Head of caudate nucleus (tissue), 42 donors: ENCODE measurements around the gene PEX6.
A peak's percentile ranks its signal among the peaks of the same experiment; 100 is the strongest.

ENCODE experiments used
- DNase-seq, 42 donors: peaks; one replicate each; pipeline versions ENCODE4 v3.0.0 to v3.0.0-alpha.2; 2020 to 2021; ENCODE audit warnings: mixed read lengths in 7 of 42
- intact Hi-C: fragments of 100-400 bp; cut with DNase I; formaldehyde crosslinking; loops from one replicate; pipeline ENCODE4 v1.15.0; 2022

PEX6 gene

GRCh38 chr6:42940493-42941045 is 38.4 kb downstream of the PEX6 start:
- DNase-seq: no peak
- intact Hi-C loops: no loop called here

- intact Hi-C loops: no loop called here
- no peak for DNase-seq
Observed at GRCh38 chr6:42939810-42940167, 39.2 kb downstream of the PEX6 start.

DNA sequence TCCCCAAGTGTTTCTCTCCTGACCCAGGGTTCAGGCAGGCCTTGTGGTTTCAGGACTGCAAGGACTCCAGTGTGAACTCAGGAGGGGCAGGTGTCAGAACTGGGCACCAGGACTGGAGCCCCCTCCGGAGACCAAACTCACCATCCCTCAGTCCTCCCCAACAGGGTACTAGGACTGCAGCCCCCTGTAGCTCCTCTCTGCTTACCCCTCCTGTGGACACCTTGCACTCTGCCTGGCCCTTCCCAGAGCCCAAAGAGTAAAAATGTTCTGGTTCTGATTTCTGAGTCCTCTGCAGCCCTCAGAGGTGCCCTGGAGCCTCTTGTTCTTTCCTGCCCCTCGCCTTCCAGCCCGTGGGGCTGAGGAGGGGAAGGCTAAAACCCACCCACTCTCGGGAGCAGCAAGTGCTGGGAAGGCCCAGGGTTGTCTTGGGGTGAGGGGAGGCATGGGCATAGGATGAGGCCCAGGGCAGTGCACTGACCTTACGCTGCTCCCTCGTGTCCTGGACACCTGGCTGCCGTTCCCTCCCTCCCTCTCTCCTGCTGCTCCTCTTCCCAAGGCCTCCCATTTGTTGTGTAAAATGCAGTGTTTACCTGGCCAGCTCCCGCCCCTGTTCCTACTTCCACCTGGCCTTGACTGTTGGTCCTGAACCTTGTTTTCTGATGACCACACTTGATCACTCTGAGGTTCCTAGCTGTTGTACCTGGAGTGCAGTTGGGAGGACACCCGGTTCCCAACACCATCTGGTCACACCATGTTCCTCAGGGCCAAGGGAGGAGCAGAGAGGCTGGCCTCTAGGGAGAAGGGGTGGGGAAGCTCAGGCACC is 39.8 kb downstream of the PEX6 start:
- no peak for DNase-seq
- intact Hi-C loops: no loop called here

GRCh38 chr6:42938428-42938796 is 40.6 kb downstream of the PEX6 start:
- DNase-seq: no peak
- intact Hi-C loops: no loop called here

DNA sequence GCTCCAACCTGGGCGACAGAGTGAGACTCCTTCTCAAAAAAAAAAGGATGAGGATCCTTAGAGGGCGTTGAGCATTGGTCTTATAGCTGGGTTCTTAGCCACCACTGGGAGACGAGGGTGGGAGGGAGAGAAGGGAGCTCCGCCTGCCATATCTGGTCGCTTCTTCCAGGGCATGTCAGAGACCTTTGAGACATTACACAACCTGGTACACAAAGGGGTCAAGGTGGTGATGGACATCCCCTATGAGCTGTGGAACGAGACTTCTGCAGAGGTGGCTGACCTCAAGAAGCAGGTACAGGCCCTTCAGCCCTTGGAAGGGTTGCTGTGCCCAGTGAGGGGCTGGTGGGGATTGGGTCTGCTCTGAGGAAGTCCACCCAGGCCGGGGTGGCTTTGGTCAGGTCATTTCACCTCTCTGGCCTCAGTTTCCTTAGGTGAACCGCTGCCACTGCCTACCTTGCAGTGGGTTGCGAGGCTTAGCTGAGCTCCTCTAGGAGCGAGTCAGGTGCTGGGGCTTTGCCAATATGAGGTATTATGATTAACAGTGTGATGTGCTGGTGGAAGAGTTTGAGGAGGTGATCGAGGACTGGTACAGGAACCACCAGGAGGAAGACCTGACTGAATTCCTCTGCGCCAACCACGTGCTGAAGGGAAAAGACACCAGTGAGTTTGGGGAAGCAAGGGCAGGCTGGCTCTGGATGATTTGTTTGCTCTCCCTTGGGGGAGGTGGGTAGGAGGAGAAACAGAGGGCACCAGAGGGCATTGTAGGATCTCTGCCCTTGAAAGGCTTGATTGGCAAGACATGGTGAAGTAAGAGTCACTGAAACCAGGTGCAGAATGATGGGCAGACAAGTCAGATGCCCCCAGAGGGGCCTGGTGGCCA is 41.2 kb downstream of the PEX6 start:
- DNase-seq: no peak
- intact Hi-C loops: no loop called here

DNA sequence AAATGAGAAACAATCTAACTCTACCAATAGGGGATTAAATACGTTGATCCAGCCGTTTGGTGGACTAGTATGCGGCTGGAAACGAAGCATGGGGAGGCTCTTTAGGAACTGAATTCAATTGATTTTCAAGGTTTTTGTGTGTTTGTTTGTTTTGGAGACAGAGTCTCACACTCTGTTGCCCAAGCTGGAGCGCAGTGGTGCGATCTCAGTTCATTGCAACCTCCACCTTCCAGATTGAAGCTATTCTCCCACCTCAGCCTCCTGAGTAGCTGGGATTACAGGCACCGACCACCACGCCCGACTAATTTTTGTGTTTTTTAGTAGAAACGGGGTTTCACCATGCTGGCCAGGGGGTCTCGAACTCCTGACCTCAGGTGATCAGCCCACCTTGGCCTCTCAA is 42.6 kb downstream of the PEX6 start:
- DNase-seq: no peak
- intact Hi-C loops: no loop called here

- DNase-seq: no peak
- intact Hi-C loops: no loop called here
Observed at GRCh38 chr6:42935322-42935721, 43.7 kb downstream of the PEX6 start.

DNA sequence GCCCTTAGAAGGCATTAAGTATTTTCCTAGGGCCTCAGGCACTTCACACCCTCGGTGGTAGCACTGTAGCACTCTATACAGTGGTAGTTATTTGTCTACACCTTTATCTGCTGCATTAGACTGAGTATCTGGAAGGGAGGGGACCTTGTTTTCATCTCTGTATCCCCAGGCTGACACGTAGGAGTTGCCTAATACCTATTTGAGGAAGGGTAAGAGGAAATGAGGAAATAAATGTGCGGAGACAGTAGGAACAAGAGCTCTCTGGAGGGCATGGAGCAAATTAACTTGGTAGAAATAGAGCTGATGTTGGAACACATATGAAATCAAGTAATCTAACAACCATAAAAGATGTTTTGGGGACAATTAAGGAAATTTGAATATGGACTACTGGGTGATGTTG is 45.8 kb downstream of the PEX6 start:
- intact Hi-C loops: no loop called here
- DNase-seq: no peak

DNA sequence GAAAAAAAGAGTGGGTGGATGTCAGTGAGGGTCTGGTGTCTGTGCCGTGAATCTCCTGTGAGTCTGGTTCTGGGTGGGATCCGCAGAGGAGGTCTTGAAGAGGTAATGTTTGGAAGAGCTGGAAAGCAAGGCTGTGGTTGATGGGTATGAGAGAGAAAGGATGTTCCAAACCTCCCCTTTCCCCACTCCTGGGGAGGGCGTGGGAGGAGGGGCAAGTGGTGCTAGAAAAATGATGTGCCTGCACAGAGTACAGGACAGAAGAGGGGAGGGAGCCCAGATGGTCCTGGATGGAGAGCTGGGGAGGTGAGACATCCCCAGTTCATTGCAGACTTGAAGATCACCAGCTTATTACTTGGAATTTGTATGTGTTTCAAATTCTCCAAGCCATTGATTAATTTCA is 46.6 kb downstream of the PEX6 start:
- DNase-seq: no peak
- intact Hi-C loops: no loop called here

GRCh38 chr6:42929821-42930360 is 49.1 kb downstream of the PEX6 start:
- intact Hi-C loops: no loop called here
- DNase-seq: peak in 33 of 42 donors; percentile 6 to 72 (median 35)

DNA sequence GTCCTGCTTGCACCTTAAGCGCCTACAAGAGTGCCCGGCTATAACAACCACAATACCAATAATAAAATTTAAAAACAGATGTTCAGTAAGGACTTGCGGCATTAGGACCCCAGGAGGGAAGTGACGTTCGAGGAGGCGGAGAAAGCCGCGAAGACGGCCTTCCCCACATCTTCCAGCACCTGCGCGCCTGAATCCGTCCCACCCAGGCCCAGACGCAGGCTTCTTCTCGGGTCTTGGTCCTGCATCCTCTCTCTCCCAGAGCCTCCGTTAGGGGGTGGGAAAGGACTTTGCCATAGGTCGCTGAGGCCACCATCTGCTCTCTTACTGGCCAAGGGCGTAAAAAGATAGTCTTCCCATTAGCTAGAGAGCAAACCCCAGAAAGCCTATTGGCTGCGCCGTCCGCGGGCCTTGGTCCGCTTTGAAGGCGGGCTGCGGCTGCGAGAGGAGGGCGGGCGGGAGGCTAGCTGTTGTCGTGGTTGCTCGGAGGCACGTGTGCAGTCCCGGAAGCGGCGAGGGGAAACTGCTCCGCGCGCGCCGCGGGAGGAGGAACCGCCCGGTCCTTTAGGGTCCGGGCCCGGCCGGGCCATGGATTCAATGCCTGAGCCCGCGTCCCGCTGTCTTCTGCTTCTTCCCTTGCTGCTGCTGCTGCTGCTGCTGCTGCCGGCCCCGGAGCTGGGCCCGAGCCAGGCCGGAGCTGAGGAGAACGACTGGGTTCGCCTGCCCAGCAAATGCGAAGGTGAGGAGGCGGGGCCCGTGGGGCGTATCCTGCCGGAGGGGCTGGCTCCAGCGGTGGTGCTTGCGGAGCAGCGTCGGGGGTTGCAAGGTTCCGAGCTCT is 49.8 kb downstream of the PEX6 start, which contains the start of gene CNPY3:
CNPY3 (plus strand) TSS at position 495 of the 835 bp plus-strand sequence; CDS start at position 586, 91 bp downstream.
- DNase-seq: peak; percentile 86 to 97 (median 93)
- intact Hi-C loops: no loop called here

GRCh38 chr6:42925248-42925857 is 53.6 kb downstream of the PEX6 start:
- intact Hi-C loops: no loop called here
- DNase-seq: no peak

- no peak for DNase-seq
- intact Hi-C loops: no loop called here
Observed at GRCh38 chr6:42923666-42924065, 55.3 kb downstream of the PEX6 start.

- intact Hi-C loops: no loop called here
- no peak for DNase-seq
Observed at GRCh38 chr6:42921801-42922200, 57.2 kb downstream of the PEX6 start.

- DNase-seq: no peak
- intact Hi-C loops: no loop called here
Observed at GRCh38 chr6:42916288-42916687, 62.7 kb downstream of the PEX6 start.

GRCh38 chr6:42915732-42916131 is 63.2 kb downstream of the PEX6 start, which contains the start of gene PTCRA:
PTCRA (plus strand) TSS chr6:42916053; CDS start chr6:42916070, 17 bp downstream.
- intact Hi-C loops: no loop called here
- DNase-seq: no peak

GRCh38 chr6:42914546-42914945 is 64.4 kb downstream of the PEX6 start:
- intact Hi-C loops: no loop called here
- no peak for DNase-seq
